ENCODE results near the gene CCDC15. TPM values are rescaled to one million over a fixed set of nuclear protein-coding genes. Genes with fewer than 3 reads are reported as not detected.

CCDC15 gene
- total RNA-seq, 4 donors from 2014 or later, result 0.69 to 1.7 (median 1.3) TPM

DNA sequence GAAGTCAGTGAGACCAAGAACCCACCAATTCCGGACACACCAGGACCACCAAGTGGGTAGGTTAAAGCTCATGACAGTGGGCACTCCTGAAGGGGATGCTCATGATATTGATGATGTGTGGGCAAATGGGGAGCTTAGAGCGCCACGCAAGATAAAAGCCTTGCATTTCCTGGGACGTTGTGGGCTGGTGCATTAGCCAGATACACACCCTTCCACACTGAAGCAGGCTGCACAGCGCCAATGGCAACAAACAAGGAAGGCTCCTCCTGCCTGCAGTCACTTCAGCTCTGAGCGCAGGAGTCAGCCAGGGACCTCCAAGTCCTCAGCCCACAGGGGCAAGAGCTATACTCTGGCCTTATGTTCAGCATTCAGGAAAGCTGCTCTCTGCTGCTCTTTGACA is 136.8 kb downstream of the CCDC15 start:
- Histone ChIP-seq H3K9me3 (no peaks in the 10 kb centered on the region), H3K36me3 (peaks cover 0 to 25% of the 10 kb centered on the region in 2 donors), H3K4me1 (peaks cover 0 to 6% (median 0%) of the 10 kb centered on the region in 3 donors), H3K27ac (no peak overlapping the region), H3K27me3 (no peaks in the 10 kb centered on the region), H3K4me3 (no peak overlapping the region)
- 74 to 75% methylated on average over 4 to 6 of the region's 6 CpGs for WGBS, 2 donors (ENCODE audit: low coverage in 1 of 2)
- TF ChIP-seq EP300 (IDR thresholded peaks at IDR 0.05) (no peak), POLR2AphosphoS5 (IDR thresholded peaks at IDR 0.05) (no peak), POLR2A (IDR thresholded peaks at IDR 0.05) (no peak)
- TF ChIP-seq, protein P1, sequence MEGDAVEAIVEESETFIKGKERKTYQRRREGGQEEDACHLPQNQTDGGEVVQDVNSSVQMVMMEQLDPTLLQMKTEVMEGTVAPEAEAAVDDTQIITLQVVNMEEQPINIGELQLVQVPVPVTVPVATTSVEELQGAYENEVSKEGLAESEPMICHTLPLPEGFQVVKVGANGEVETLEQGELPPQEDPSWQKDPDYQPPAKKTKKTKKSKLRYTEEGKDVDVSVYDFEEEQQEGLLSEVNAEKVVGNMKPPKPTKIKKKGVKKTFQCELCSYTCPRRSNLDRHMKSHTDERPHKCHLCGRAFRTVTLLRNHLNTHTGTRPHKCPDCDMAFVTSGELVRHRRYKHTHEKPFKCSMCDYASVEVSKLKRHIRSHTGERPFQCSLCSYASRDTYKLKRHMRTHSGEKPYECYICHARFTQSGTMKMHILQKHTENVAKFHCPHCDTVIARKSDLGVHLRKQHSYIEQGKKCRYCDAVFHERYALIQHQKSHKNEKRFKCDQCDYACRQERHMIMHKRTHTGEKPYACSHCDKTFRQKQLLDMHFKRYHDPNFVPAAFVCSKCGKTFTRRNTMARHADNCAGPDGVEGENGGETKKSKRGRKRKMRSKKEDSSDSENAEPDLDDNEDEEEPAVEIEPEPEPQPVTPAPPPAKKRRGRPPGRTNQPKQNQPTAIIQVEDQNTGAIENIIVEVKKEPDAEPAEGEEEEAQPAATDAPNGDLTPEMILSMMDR (IDR thresholded peaks at IDR 0.05), result no peak
- ATAC-seq, result no peak

Other genes starting within 250 kb of the CCDC15 start
- gene NRGN, start 214.3 kb upstream of the CCDC15 start, total RNA-seq, result 1 to 10 TPM in 3 of 4 donors, under 1 TPM in 1; 0.66 to 2.4 (median 1.8) TPM
- 1 to 10 TPM in 2 of 4 donors, under 1 TPM in 1, not detected in 1; 0.58 to 3.2 (median 1.2) TPM for gene VSIG2, start 201.9 kb upstream of the CCDC15 start, total RNA-seq
- 10 to 100 TPM in 3 of 4 donors, 1 to 10 TPM in 1; 9.8 to 38.4 (median 22.4) TPM for gene ESAM, start 191.9 kb upstream of the CCDC15 start, total RNA-seq
- gene MSANTD2, start 153.8 kb upstream of the CCDC15 start, total RNA-seq, result 10 to 100 TPM in 3 of 4 donors, 1 to 10 TPM in 1; 7.0 to 34.9 (median 13.0) TPM
- 10 to 100 TPM in 1 of 4 donors, 1 to 10 TPM in 3; 3.6 to 10.8 (median 9.2) TPM for gene ROBO3, start 88.8 kb upstream of the CCDC15 start, total RNA-seq
- 10 to 100 TPM; 13.9 to 33.6 (median 23.4) TPM for gene ROBO4, start 56.3 kb upstream of the CCDC15 start, total RNA-seq
- under 1 TPM in 1 of 4 donors, not detected in 3; 0.67 TPM for gene HEPN1, start 35.0 kb upstream of the CCDC15 start, total RNA-seq
- 1 to 10 TPM in 1 of 4 donors, under 1 TPM in 2, not detected in 1; 0.31 to 2.1 (median 0.81) TPM for gene HEPACAM, start 18.2 kb upstream of the CCDC15 start, total RNA-seq
- 1 to 10 TPM; 3.4 to 8.6 (median 6.6) TPM for gene SLC37A2, start 109.1 kb downstream of the CCDC15 start, total RNA-seq
- gene TMEM218, start 157.4 kb downstream of the CCDC15 start, total RNA-seq, result 10 to 100 TPM; 14.7 to 20.0 (median 17.3) TPM
- gene PKNOX2, start 210.5 kb downstream of the CCDC15 start, total RNA-seq, result 1 to 10 TPM; 1.2 to 5.7 (median 2.2) TPM